Measurements from ENCODE around the gene DROSHA.
"Not testable (repeated sequence)": the region's sequence is repeated elsewhere in the genome, so short reads cannot be mapped to it uniquely, and the experiment has no call there.

DROSHA gene, protein sequence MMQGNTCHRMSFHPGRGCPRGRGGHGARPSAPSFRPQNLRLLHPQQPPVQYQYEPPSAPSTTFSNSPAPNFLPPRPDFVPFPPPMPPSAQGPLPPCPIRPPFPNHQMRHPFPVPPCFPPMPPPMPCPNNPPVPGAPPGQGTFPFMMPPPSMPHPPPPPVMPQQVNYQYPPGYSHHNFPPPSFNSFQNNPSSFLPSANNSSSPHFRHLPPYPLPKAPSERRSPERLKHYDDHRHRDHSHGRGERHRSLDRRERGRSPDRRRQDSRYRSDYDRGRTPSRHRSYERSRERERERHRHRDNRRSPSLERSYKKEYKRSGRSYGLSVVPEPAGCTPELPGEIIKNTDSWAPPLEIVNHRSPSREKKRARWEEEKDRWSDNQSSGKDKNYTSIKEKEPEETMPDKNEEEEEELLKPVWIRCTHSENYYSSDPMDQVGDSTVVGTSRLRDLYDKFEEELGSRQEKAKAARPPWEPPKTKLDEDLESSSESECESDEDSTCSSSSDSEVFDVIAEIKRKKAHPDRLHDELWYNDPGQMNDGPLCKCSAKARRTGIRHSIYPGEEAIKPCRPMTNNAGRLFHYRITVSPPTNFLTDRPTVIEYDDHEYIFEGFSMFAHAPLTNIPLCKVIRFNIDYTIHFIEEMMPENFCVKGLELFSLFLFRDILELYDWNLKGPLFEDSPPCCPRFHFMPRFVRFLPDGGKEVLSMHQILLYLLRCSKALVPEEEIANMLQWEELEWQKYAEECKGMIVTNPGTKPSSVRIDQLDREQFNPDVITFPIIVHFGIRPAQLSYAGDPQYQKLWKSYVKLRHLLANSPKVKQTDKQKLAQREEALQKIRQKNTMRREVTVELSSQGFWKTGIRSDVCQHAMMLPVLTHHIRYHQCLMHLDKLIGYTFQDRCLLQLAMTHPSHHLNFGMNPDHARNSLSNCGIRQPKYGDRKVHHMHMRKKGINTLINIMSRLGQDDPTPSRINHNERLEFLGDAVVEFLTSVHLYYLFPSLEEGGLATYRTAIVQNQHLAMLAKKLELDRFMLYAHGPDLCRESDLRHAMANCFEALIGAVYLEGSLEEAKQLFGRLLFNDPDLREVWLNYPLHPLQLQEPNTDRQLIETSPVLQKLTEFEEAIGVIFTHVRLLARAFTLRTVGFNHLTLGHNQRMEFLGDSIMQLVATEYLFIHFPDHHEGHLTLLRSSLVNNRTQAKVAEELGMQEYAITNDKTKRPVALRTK (N-terminal part only)

DNA sequence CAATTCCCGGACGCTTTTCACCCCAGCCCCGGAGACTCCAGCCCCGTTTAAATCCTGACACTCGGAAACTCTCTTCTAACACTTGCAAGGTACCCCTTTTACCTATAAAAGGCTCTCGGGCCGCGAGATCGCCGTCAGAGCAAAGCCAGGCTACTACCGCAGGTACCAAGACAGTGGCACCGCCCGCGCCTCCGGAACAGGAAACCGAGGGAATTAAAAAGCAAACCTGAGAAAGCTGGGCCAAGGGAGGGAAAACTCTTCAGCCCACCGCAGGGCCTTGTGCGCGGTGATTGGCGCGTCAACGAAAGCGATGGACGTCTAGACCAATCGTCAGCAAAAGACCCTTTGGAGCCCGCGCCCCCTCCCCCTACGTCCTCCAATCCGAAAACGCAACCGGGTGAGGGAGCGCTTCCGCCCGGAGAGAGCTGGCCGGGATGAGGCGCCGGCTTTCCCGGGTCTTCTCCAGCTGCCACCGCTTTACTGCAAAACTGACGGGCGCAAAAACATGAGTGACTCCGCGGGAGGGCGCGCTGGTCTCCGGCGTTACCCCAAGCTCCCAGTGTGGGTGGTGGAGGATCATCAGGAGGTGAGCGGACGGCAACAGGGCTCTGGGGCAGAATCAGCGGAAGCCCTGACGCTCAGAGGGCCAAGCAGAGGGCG is at the start of gene DROSHA, which contains the start of gene C5orf22:
Gene DROSHA, minus strand, starts transcription at position 206 of the 660 bp plus-strand sequence. CDS start 3,034 bp downstream, outside the sequence.
Gene C5orf22, plus strand, starts transcription at position 414 of the 660 bp plus-strand sequence. Its CDS starts 92 bp downstream, at position 506.
- peak; percentile 68 for DNase-seq

DNA sequence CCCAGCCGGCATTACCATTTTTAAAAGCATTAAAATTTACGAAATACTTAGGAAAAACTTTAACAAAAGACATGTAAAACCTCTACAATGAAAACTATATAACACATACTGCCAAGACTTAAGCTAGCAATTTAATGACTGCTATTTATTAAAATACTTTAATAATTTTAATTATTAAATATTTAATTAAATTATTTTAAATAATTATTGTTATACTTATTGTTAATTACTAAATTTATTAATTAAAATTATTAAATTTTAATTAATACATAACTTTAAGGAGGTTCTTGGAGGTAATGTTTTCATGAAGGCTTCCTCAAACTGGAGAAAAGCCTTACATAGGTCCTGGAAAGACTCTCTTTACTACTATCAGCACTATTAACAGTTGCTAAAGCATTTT is 47.7 kb upstream of the DROSHA start:
- DNase-seq: no peak

DNA sequence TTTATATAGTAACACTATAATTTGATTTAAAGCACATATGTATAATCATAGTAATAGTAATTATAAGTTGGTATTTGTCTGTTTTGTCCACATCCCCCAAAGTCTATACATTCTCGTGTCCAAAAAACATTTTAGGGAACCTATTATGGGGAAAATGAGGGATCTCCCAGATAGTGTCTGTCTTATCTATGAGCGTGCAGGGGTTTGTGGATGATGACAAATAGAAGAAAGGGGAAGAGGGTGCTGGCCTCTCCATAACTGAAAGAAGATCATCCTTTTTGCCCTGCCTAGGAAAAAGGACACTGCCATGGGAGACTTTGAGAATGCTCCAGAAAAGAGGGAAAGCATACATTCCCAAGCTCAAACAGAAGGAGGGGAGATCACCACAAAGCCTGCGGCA is 45.5 kb upstream of the DROSHA start:
- no peak for DNase-seq

DNA sequence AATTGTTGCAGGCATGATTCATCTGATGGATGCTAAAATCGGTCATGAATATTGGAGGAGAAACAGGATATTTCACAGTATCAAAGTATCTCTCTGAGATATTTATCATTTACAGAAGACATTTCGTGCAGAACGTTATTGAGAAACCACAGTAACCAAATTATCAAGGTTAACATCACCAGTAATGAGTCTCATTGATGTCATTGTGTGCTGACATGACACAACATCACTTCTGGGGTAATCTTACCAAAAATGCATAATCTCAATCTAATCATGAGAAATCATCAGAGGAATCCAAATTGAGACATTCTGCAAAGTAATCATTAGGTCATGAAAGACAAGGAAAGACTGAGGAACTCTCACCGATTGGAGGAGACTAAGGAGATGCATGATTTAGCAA is 42.9 kb upstream of the DROSHA start:
- DNase-seq: no peak

DNA sequence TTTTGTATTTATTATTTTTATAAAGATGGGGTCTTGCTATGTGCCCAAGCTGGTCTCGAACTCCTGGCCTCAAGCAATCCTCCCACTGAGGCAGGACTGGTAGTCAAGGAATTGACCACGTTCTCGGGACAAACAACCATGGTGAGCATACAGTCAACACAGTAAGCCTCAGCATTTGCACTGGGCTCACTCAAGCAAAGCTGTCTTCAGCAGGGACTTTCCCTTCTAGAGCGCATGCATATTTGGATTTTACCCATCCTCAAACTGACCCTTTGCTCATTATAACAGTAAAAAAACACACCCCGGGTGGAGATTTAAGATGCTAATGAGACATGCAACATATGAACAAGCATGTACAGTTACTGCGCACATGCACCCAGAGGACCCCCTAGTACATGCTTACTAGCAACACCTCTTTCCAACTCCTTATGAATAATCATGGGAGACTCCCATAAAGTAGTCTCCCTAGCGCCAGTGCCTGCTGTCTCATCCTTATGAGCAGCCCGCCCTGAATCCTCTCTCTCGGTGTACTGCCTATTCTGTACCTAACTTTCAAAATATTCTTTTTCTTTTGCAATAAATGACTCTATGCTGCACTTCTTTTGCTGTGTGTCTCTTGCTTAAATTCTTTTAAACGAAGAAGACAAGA is 41.7 kb upstream of the DROSHA start:
- DNase-seq: no peak

DNA sequence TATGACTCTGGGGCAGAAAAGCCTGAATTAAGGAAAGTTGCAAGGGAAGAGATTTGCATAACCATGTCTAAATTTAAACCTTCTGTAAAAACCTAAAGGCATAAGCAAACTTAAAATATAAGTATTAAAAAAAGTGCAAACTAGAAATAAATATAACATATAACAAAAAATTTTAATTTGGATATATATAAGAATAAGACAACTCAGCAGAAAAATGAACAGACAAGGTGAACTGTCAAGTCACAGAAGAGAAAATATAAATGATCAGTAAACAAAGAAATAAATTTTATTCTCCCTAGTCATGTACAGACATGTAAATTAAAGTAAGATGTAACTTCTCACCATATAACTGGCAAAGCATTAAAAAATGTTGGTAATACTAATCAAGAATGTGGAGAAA is 37.2 kb upstream of the DROSHA start:
- no peak for DNase-seq

DNA sequence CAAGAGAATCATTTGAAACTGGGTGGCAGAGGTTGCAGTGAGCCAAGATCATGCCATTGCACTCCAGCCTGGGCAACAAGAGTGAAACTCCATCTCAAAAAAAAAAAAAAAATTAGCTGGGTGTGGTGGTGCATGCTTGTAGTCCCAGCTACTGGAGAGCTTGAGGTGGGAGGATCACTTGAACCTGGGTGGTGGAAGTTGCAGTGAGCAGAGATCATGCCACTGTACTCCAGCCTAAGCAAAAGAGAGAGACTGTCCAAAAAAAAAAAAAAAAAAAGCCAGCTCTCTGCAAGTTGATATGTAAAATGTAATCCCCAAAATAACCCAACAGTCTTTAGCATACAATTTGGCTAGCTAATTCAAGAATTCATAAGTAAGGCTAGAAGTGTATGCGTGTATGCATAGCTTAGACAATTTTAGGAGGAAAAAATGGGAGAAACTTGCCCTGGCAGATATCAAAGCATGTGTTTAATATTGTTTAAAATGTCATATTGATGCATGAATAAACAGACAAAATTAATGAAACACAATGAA is 36.5 kb upstream of the DROSHA start:
- DNase-seq: no peak

DNA sequence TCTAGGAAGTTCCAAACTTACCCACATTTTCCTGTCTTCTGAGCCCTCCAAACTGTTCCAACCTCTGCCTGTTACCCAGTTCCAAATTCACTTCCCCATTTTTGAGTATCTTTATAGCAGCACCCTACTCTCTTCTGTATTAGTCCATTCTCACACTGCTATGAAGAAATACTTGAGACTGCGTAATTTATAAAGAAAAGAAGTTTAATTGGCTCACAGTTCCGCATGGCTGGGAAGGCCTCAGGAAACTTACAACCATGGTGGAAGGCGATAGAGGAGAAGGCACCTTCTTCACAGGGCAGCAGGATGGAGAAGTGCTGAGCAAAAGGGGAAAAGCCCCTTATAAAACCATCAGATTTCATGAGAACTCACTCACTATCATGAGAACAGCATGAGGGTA is 34.5 kb upstream of the DROSHA start:
- not testable (repeated sequence) for DNase-seq

DNA sequence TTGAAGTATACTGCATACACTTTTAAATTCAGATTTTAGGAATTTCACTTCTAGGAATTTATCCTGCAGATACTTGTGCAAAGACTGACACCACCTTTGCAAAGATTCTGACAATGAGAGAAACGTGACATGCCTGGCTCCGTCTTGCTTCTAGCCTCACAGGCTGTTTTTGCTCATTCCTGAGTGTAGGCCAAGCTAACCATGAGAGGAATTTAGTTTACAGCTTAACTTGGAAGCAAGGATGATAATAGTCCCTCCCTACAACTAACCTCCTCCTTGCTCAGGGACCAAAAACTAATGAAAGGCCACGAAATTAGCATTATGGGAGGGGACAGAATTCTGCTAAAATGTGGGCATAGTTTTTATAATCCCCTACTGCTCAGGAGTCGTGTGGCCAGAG is 31.3 kb upstream of the DROSHA start:
- DNase-seq: no peak

DNA sequence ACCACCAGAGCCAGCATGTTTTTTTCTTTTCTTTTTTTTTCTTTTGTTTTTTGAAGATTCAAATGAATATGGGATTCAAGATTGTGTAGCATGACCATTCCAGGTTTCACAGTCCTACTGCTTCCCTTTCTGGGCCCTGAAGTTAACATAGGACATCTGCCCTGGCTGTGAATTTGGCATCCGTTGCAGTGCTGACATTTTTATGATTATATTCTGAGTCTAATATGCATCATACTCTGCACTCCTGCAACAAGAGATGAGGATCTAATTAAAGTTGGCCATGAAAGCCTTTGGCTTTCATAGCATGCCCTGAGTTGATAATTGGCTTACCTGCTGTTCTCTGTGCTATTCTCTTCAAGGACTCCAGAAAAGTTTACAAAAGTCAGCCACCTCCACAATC is 30.1 kb upstream of the DROSHA start:
- no peak for DNase-seq

DNA sequence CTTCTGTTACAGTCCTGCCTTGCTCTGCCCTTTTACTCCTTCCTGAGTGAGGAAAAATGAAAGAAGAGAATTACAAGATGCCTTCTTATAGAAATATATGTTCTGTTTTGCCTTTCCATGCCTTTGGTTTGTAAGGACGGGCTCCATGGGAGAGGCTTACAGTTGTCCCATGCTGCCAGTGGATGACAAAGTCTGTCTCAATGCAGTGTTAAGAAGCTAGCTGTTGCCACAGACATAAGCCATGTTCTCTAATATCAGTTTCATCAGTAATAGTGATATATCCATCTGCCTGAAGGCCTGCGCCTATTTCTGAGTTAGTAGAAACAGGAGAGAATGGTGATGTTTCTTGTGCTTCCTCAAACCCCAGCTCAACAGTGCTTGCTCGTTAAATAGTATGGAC is 28.0 kb upstream of the DROSHA start:
- no peak for DNase-seq

DNA sequence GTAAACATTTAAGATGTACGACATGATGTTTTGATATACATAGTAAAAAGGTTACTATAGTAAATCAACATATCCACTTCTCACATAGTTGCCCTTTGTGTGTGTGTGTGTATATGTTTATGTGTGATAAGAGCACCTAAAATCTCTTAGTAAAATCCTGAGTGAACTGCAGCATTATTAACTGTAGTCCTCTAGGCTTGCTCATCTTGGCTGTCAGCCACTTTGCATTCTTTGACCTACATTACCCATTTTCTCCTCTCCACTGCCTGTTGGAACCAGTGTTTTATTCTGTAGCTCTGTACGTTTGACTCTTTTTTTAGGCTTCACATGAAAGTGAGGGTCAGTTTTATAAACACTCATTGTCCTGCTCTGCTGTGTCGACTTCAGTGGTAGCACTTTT is 24.6 kb upstream of the DROSHA start:
- DNase-seq: no peak

DNA sequence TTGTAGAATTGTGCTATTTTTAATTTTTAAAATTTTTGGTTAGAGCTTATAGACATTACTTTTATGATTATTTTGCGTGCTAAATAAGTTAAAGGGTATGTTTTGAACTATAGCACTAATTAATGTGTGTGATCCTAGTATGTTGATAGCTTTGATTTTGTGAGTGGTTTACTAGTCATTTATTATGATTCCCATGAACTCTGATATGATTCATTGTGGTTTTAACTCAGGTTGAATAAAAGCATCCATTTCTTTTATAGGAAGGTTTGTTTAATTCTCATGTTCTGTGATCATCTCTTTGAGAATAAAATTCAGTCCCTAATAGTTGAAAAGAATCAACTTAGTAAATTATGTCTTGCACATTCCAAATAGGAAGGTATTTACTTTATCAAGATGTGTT is 22.7 kb upstream of the DROSHA start:
- DNase-seq: no peak

DNA sequence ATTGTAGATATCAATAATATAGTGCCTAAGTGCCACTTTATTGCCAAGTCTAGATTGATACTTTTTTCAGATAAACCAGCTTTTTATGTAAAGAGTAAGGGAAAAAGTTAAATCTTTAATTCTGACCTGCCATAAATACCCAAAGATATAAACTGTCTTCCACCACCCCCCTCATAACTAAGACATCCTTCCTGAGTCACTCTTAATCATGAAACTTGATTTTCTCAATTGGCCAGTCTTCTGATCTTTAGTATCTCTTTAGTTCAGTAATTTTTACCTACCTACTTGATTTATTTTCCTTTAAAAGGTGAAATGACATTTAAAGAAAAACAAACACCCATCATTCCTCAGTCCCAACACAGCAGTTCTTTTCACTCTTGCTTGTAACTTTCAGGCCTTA is 22.0 kb upstream of the DROSHA start:
- DNase-seq: no peak

DNA sequence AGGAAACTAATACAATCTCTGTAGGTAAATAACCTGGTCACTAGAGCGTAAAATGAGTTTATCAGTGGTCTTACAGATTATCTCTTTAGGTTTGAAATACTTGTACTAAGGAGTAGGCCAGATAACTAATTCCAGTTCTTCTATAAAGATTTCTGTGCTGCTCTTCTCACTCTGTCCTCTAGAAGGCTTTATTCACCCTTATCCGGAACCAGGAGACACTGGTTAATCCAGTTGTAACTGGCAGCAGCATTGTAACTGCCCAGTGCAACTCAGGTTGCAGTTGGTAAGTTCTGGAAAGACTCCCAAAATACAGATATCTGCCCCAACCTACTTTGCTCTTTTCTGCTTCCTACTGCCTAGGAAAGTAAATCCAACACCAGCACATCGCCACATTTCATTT is 20.0 kb upstream of the DROSHA start:
- no peak for DNase-seq

DNA sequence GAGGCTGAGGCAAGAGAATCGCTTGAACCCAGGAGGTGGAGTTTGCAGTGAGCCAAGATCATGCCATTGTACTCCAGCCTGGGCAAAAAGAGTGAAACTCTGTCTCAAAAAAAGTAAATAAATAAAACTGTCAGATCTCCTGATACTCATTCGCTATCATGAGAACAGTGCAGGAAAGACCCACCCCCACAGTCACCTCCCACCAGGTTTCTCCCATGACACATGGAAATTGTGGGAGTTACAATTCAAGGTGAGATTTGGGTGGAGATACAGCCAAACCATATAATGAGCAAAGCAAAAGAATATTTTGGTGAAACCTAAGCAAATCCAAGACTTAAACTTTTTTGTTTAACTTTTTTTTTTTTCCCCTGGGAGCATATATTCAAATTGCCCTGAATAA is 17.2 kb upstream of the DROSHA start:
- DNase-seq: not testable (repeated sequence)

DNA sequence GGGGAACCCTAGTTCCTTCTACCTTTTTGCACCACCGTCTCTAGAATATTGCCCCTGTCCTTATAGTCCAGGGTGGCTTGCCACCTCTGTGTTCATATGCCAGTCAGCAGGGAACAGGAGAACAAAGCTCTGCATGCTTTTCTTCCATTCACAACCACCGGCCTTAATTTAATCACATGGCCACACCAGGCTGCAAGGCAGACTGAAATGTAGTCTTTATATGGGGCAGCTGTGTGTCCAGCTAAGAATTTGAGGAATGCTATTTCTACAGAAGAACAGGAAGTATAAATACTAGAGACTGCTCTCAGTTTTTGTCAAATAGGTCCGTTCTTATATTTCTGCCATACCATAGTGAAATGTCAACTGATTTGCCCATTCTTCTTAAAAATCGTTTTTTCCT is 6.0 kb upstream of the DROSHA start:
- DNase-seq: no peak

DNA sequence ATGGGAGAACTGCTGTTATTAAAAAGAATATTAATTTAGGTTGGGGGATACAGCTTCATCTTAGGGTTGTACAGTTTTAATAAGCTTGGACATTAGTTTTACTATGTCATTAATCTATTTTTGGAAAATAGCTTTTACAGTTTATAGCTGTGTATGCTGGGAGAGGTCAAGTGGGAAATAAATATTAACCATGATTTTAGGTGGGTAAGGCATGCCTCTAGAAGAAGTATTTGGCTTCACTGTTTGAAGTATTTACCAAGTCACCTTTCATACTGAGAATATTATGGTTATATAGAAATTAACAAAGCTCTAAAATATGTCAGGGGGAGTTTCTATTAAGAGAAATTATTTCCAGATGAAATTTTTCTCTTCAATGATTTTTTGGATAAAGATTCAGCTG is 5.5 kb upstream of the DROSHA start:
- no peak for DNase-seq

DNA sequence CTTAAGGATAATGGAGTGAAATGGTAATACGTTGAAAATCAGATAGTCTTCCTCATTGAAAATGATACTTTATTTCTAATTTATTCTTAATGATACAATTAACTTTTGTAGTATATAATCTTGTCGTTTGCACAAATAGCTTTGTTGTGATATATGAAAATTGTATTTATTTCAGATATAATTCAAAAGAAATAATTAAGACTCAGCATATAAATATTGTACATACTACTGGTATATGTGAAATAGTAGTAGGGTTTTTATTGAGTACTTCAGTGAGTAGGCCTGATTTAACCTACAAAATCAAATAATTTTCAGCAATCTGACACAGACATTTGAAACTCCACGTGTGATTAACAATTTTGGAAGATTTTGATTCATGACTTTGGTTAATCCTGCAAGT is 5.0 kb upstream of the DROSHA start:
- DNase-seq: no peak

DNA sequence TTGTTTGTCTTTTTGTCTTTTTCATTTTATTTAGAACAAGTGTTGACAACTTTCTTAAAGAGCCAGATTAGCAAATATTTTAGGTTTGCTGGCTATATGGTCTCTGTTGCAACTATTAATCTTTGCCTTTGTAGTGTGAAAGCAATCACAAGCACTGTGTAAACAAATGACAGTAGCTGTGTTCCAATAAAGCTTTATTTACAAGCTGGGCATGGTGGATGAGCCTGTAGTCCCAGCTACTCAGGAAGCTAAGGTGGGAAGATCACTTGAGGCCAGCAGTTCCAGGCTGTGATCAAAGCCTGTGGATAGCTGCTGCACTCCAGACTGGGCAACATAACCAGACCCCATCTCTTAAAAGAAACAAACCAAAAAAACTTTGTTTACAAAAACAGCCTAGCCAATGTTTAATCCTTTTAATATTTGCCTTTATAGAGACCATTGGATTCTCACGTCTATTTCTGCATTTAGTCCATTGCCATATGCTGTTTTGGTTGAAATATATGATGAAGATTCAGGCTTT is 2.7 kb upstream of the DROSHA start:
- DNase-seq: no peak

DNA sequence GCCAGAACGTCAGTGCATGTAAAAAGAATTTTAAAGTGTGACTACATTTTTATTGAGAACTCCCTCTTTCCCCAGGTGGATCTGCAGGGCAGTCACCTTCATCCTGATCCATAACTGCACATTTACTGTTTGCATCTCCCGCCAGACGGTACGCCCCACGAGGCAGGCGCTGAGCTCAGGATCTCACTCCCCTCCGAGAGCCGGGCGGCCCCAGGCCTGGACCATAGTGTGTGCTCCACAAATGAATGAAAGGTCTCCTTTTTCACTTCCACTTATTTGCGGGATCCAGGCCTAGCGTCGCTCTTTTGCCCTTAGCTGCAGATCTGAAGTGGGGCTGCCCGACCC is 378 bp downstream of the DROSHA start:
- no peak for DNase-seq

All from GOT3 (cell line).